Vagina (tissue), 2 donors: Measurements from ENCODE around the gene GUCD1.

Experiments
- CTCF ChIP-seq, 3 experiments: fragments of 450-650 bp in 2 of 3; fragments of 200-600 bp in 1 of 3; sonication (generic) in 1 of 3; IDR thresholded peaks; one replicate each; pipeline ENCODE4 v1.5.1; 2017 to 2019; ENCODE audit warnings: antibody characterized with exemption in 3 of 3, mild to moderate bottlenecking in 2 of 3, moderate library complexity in 2 of 3
- POLR2A ChIP-seq, 2 donors: fragments of 450-650 bp; IDR thresholded peaks; one replicate each; pipeline ENCODE4 v1.6.1; 2017; ENCODE audit warnings: antibody characterized with exemption in 2 of 2, mild to moderate bottlenecking in 2 of 2, moderate library complexity in 2 of 2

GRCh38 chr22:24513378-24514240 lies 41.3 kb downstream of the GUCD1 start:
- no peak for TF ChIP-seq POLR2A (IDR thresholded peaks at IDR 0.05)
- no peak for TF ChIP-seq CTCF (IDR thresholded peaks at IDR 0.05)
